Right forelimb (tissue), 1 donor: ENCODE measurements around the gene DTD1.

ENCODE experiments used
- DNase-seq: peaks from one replicate; pipeline ENCODE4 v3.0.0-alpha.2; 2018

DTD1 gene

DNA sequence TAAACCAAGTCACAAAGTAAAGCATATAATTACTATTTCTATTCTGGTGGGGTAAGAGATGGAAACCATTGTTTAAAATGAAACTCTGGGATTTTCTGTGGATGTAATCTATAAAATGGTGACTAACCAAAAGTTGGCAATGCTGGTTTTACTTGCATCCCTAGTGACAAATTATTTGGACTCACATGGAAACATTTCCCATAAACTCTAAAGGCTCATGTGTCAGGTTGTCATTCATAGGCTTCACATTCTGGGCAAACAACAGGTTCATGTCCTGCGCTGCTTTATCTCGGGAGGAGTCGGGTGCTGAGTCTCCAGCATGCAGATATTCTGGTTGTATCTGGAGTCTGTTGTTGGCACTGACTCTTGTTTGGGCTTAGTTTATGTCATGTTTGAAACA is 127.7 kb downstream of the DTD1 start:
- no peak for DNase-seq

DNA sequence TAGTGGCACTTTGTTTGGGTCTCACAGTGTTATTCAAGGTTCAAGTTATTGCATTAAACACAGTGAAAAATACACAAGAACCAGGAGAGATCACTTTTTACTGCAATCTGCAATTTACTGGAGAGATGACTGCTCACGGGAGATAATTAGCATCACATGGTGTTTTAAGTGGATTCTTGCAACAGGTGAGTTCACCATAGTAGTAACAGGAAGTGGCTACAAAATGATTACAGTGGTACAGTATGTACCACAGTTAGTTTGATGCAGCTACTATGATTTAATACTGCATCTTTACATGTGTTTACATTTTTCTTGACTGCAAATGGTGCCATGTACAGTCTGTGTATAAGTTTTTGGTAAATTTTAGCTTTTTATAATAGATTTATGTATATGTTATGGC is 129.2 kb downstream of the DTD1 start:
- DNase-seq = no peak

DNA sequence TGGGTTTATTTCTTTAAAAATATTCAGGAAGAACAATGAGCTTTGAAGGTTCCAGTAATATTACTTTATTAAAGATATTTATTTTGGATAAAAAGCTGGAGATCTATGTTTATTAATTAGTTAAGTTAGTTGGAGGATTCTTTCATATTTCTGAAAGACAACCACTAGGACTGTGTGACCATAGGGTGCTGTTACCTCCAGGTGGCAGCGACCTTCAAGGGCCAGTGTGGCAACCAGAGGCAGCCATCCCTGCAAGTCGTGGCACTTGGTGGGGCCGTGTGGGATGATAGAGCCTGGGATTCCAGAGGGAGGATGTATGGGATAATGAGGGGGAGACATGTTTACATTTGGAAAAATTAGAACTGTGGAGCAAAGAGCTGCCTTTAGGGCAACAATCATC is 130.3 kb downstream of the DTD1 start:
- no peak for DNase-seq

DNA sequence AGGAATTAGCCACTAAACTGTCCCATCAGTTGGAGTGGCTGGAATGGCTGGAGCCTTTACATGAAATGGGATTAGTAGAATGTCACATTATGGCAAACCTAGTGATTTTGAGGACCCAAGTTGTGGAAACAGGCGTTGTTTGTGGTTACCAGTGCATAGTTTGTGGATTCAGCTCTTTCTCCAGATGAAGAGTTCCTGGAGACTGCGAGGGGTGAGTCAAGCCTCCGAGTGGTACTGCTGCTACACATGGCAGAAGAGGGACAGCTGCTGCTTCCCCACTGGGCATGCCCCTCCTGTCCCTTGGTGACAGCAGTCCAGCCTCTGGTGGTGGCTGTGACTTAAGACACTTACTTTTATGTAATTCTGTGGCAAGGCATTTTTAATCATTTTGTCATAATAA is 131.6 kb downstream of the DTD1 start:
- no peak for DNase-seq

DNA sequence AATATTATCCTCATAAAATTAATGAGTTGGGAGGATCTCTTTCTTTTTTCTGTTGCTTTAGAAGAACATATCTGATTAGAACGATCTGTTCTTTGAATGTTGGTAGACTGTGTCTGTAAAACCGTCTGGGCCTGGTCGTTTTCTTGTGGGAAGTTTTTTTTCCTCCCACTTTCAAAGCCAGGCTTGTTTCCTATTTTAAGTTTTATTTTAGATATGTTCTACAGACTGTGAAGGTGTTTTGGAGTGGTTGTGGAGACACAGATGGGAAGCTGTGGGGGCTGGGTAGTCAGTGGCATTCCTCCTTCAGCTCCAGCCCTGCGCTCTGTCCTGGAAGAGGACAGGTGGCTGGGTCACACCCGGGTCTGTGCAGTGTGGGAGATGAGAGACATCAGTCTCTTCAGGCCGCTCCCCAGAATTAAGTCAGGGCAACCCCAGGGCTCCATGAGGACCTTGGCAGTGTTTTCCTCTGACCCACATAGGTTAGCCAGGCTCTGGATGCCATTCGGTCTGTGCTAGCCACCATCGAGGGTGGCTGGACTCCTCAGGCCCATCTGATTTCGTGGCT is 133.8 kb downstream of the DTD1 start:
- DNase-seq = no peak

DNA sequence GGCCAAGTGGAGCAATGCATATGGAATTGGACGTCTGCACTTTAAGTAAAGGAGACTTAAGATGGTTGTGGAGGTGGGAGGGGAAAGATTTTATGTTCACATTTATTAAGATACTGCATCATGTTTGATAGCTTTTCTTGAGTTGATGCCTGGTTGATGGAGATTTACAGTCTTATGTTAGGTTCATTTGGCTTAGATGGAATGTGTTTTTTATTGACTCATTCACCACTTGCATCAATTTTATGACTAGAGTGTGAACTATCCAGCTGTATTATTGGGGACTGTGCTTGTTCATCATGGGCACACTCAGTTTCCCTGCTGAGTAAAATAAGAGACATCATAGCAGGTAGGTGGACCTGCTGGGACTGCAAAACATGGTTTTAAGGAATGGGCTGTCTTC is 134.5 kb downstream of the DTD1 start:
- no peak for DNase-seq

DNA sequence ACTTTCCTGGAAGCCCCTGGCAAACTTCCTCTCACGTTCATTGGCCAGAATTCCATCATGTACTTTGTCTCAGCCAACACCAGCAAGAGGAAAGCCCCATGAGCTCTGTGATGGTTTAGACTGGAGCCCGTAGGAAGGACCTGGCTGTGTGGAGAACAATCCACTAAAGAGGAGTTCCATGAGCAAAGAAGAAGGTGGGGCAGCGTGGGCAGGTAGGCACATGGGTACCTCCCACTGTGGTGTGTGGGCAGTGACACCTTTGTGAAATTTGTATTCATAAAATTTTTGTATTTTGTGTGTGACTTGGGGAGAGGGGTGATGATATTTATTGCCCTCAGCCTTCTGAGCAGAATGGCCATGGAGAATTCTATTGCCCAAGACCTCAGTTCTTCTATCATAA is 136.2 kb downstream of the DTD1 start:
- no peak for DNase-seq

DNA sequence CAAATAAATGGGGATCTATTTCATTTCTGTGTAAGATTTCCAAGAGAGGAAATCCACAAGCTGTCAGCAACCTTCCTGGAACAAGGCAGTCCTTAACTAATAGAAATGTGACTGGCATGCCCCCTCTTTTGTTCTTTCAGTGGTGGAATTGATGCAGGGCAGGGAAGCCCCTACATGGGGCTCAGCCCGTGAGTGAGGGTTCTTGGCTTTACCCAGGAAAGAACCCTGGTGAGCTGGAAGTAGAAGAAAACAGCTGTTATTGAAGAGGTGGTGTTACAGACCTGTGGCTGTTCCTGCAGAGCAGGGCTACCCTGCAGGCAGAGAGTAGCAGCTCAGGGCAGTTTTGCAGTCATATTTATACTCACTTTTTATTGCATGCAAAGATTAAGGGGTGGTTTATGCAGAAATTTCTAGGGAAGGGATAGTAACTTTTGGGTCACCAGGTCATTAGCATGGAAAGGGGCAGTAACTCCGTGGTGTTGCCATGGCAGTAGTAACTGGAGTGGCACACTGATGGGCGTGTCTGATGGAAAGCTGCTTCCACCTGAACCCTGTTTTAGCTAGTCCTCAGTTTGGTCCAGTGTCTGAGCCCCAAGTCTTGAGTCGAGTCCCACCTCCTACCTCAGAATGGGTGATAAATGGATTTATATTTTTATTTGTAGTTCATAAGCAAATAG is 137.1 kb downstream of the DTD1 start:
- DNase-seq = no peak

DNA sequence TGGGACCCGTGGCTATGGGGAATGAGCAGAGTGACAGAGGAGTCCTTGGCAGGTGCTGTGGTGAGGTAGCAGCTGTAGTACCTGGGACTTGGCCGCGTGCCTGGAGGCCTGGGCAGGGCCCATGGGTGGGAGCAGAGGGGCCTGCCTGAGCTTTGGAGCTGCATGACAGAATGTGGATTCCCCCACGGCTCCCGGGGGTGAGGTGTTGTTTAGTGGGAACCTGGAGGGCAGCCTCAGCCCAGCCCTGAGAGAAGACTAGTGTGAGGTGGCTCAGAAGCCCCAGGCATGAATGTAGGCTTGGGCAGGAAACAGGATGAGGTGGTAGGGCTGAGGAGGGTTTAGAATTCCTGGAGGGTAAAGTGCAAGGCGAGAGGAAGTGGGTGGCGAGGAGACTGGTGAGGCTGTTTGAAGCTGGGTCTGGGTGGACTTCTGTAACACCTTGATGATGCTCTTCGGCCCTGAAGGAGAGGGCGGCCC is 139.2 kb downstream of the DTD1 start:
- no peak for DNase-seq

DNA sequence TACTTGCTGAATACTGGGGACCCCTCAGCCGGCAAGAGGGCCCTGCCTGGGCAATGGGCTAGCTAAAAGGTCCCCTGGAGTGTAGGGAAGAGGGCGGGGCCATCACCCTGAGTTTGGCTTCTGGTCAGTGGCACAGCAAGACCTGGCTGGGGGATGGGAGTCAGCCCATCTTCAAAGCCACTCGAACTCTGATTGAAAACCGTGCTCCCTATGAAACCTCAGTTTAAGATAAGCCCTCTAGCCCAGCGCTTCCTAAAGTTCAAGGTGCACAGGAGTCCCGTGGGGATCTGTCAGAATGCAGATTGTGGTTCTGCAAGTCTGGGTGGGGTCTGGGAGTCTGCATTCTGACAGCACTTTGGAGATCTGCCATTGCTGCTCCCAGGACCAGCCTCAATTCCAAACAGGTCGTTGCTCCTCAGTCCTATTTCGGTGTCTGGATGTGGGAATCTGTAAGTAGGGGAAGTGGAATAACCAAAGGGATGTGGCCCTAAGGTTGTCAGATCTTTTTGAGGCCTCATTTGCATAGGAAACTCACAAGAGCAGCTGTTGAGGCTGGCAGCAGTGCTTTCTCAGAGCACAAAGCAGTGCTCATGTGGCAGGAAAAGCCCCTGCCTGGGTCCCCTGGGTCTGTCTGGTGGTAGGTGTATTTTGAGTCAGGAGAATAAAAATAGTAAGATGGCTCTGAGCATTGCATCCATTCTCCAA is 140.5 kb downstream of the DTD1 start:
- no peak for DNase-seq

DNA sequence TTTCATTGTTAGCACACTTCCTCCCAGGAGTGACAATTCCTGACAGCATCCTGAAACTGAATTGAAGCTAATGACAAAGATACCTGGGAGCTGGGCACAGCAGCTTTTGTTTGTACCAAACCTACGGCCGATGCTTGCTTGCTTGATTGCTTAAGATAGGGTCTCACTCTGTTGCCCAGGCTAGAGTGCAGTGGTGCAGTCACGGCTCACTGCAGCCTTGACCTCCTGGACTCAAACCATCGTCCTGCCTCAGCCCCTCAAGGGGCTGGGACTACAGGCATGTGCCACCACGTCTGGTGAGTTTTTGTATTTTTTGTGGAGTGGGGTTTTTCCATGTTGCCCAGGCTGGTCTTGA is 141.0 kb downstream of the DTD1 start:
- DNase-seq = no peak

DNA sequence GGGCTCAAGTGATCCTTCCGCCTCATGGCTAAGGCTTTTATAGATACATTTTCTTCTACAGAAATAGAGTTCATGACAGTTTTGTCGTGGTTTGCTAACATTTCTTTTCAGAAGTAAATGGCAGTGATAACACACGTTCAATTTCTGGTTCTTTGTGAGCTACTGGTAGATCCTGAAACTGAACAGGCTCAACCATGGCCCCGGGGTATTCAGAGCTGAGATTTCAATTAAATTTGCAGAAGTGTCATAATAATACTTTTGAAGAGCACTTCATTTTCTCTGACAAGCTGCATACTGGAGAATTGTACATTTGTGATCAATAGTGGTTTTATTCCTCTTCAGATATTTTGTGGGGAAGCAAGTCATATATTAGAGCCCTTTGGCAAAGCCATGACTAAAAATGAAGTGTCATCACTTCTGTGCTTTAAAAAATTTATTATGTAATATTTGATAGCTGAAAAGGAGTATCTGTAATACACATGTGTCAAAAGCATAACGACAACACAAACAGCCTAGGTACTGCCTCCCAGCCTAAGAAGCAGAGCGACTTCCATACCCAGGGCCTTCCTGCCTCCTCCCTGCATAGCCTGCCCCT is 141.5 kb downstream of the DTD1 start:
- DNase-seq = no peak

DNA sequence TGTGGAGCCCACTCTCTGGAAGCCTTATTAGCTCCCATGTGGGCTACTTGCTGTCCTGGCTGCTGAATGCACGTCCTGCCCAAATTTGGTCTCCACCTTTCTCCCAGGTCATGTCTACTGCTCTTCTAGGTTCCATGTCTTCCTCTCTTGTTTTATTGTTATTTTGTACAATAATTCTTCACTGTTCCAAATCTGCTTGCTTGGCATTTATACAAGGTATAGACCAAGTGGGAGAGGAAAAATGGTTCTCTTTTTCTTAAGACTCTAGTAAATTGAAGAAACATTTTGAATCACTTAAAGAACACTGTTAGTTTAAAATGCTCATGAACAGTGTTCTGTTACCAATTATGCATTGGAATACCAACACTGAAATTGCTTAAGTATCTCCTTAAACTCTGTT is 144.1 kb downstream of the DTD1 start:
- no peak for DNase-seq

DNA sequence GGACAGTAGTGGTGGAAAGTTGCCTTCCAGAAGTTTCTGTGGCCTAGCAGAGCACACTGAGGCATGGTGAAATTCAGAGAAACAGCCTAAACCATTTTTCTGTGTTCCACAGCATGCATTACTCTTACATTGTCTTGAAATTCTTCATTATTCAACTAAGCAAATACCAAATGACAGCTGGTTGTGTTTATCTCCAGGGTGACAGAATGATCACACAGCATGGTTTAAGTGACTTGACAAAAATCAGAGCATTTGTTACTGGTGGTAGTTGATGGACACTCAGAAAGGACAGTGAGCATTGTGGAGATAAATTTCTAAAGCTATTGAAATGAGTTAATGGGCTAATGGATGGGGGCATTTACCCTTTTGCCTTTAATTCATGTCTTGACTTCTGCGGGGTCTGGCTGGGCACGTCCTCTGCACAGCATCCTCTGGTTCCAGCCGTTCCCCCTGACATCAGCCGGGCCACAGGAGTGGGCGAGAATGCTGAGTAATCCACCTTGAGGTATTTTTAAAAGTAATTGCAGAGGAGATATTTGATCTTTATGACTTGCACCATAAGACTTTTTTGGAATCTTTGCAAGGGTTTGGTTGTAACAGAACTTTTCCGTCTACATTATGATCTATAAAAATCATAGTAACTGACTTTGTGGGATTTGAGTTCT is 146.8 kb downstream of the DTD1 start:
- no peak for DNase-seq

DNA sequence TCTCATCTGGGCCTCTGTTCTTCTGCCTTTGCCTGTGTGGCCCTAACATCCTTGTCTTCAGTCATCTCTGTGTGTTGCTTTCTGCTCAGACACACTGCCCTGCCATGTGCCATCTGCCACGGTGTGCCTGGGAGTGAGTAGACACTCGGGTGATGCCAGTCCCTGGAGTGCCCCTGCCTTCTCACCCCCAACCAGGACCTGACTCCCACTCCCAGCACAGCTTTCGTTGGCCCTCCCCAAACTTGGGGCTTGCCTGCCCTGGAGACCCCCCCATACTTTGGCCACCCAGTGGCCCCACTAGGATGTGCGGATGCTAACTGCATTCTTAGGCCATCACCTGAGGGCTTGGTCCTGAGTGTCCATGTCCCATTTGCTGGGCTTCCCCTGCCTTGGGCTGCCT is 149.3 kb downstream of the DTD1 start:
- no peak for DNase-seq

DNA sequence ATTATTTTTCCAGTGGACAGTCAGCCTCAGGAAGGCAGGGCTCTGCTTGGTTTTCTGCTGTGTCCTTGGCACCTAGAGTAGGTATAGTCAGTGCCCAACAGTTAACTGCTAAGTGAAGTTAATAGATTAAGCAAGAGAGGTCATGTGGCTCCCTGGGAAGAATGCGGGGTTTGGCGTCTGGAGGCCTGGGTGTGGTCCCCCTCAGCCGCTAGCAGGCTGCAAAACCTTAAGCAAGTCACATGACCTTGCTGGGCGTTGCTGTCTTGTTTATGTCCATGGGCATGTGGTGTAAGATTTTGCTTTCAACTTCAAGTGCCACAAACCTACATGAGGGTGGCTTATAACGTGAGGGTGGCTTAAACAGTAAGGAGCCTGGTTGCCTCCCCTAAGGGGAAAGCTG is 150.2 kb downstream of the DTD1 start:
- no peak for DNase-seq

DNA sequence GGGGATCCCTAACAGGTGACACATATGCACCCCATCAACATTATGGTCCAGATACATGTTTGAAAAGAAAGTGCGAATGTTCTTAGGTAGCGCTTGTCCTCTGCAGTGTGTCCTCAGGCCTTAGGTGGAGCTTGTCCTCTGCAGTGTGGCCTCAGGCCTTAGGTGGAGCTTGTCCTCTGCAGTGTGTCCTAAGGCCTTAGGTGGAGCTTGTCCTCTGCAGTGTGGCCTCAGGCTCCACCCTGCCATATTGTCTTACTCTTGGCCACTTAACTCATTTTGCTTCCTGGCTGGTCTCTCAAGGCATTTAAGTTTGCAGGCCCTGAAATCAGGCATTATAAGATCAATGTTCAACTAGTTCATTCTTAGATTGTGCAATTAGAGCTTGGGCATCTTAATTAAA is 151.0 kb downstream of the DTD1 start:
- DNase-seq = no peak

DNA sequence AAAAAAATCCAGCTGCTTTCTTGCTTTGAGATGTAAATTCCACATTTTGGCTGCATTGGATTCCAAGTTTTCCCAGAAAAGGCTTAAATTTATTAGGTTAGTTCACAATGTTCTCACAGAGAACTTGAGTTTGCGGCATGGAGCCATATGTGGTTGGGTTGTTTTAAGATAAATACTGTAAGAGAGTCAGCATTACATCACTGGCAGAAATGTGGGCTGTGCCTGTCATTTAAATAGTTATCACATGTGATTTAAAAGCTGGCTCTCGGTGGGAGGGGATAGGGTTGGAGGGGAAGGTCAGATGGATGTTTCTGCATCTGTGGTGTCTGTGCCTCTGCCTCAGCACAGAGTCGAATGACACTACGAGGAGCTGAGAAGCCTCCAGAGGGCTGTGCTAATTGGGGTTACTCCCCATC is 151.9 kb downstream of the DTD1 start:
- peak; percentile 49 for DNase-seq

DNA sequence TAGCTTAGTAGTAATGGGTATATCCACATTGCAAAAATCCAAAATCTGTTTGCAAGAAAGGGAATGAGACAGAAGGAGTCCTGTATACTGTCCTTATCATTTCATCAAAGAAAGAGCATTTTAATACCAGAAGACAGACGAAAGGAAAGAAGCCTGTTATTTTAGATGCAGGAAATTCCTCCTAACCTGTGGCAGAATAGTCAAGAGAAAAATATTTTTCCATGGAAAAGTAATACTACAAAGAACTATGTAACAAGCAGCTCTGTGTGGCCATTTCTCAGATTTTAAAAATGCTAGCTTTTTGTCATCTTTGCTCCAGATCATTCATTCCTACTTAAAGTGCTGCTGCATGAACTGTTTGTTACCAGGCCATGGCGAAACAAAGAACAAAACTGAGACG is 152.9 kb downstream of the DTD1 start:
- no peak for DNase-seq

DNA sequence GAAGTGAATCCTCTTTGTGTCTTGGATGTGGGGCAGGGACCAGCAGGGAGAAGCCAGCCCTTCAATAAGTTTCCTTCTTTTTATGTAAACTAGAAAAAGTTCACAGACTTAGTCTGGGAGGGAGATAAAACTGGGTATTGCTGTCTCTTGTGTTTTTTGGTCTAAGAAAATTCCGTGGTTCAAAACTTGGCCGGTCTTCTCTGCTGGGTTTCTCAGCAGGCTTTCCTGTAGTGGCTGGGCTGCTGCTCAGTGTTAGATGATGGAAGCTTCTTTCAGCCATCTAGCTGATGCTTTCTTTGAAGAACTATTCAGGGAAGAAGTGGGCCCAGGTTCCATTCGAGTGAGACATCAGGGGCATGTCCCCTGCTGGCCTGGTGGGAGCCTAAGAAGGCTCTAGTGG is 155.0 kb downstream of the DTD1 start:
- no peak for DNase-seq

DNA sequence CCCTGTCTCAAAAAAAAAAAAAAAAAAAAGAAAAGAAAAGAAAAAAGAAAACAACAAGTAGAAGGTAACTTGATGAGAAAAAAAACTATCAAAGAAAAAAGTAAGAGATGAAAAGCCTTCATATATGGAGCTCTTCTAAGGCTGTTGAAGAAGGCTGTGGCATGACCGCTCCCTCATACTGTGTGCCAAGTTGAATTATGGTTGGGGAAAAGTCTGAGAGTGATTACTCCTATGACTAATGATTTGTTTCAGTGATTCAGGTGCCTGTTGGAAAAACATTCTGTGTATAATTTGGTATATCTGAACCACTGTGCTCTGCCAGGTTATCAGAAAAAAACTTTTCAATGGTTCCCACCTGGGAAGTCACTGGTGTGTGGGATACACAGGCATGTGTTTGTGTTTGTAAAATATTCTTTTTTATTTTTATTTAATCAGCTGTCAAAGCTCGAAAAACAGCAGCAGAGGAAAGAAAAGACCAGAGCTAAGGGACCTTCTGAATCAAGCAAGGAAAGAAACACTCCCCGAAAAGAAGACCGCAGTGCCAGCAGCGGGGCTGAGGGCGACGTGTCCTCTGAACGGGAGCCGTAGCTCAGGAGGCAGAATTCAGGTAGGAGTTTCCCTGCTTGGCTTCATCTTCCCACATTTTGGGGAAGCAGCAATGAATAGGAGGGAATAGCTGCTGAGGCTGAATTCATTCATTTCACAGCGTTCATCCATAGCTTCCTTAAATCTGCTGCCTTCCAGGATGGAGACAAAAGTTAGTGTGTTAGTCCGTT is 156.0 kb downstream of the DTD1 start:
- DNase-seq = no peak

DNA sequence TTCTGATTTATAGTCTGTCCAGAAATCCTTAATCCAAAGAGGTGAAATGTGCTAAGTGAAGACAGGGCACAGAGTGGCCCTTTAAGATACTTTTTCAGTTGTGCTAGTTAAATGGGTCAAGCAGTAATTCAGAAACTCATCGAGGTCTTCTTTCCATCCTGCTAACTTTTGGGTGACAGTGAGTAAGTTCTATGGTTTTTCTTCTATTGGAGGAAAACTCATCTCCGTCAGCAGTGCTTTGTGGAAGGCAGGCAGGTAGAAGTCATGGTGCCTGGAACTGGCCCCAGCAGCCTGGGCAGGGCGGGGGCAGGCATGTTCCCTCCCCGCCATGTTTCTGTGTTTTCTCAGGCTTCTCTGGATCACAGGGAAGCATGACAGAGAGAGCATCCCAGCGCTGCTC is 159.2 kb downstream of the DTD1 start:
- DNase-seq = no peak

DNA sequence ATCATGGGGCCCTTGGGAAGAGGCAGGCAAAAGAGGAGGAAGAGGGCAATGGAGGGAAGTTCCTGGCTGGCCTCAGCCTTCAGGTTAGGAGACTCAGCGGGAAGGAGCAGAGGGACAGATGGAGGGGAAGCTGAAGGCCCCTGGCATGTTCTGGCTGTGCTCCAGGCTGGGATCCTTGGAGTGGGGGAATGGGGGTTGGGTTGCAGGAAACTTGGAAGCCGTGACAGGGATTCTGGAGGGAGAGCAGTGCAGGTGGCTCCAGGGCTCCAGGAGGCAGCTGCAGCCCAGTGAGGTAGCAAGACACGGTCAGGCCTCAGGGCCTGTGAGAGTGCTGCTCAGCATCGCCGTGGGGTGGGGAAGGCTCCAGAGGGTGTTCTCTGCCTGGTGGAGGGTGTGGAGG is 161.1 kb downstream of the DTD1 start:
- no peak for DNase-seq
